ENCODE measurements around the gene ISCU.

GRCh38 chr12:108584456-108585065 lies 22.2 kb downstream of the ISCU start:
- TF ChIP-seq POLR2A (IDR thresholded peaks at IDR 0.05) (no peak), CTCF (IDR thresholded peaks at IDR 0.05 in 4 of 5, conservative IDR thresholded peaks at IDR 0.05 in 1 of 5) (no peak)

All from gastrocnemius medialis (tissue), 4 donors.